22Rv1 (cell line): ENCODE data around the gene MGRN1.

Experiments used
- ZFX ChIP-seq: fragments of 450-650 bp; IDR thresholded peaks from 2 replicates; pipeline ENCODE4 v1.6.1; 2017; ENCODE audit warnings: antibody characterized with exemption, borderline replicate concordance
- TF ChIP-seq, protein P1 (sequence below): fragments of 450-650 bp; IDR thresholded peaks from 2 replicates; pipeline ENCODE4 v1.5.1; 2017; ENCODE audit warnings: mild to moderate bottlenecking

DNA sequence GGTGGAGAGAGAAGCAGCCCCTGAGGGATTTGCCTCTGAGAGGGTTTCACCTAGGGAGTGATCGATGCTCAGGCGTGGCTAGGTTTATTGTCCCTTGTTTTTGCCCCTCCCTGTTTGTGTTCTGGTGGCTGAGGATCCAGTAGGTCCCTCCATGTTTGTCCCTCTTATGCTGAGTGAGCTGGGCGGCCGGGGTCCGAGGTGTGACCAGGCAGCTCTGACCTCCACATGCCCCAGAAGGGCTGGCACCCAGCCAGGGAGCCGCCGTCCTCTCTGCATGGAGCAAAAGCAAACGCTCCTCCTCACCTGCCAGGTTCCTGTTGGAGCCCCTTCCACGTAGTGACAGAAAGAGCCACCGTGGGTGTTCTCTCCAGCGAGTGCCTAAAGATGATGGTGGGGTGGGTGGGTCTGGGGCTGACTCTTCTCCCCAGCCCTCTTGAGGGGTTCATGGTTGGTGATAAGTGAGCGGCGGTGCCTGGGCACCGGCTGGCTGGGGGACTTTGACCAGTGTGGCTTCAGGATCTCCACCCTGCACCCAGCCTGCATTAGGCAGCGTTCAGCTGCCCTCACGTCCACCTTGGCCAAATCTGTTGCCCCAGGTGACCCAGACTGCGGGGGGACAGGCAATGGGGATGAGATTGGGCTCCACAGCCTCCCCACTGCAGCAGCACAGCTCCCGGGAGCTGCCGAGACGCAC lies 54.7 kb downstream of the MGRN1 start:
- TF ChIP-seq, protein P1, sequence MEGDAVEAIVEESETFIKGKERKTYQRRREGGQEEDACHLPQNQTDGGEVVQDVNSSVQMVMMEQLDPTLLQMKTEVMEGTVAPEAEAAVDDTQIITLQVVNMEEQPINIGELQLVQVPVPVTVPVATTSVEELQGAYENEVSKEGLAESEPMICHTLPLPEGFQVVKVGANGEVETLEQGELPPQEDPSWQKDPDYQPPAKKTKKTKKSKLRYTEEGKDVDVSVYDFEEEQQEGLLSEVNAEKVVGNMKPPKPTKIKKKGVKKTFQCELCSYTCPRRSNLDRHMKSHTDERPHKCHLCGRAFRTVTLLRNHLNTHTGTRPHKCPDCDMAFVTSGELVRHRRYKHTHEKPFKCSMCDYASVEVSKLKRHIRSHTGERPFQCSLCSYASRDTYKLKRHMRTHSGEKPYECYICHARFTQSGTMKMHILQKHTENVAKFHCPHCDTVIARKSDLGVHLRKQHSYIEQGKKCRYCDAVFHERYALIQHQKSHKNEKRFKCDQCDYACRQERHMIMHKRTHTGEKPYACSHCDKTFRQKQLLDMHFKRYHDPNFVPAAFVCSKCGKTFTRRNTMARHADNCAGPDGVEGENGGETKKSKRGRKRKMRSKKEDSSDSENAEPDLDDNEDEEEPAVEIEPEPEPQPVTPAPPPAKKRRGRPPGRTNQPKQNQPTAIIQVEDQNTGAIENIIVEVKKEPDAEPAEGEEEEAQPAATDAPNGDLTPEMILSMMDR, result no peak
- no peak for TF ChIP-seq ZFX
